H1 (cell line): ENCODE results near the gene LEFTY2. TPM values are rescaled to one million over a fixed set of nuclear protein-coding genes. Genes with fewer than 3 reads are reported as not detected.

Experiments
- CTCF ChIA-PET: fragments of 300-600 bp; sonication (Branson Sonifier 250); formaldehyde crosslinking; loops from one replicate; lab custom pipeline; 2021; ENCODE audit not compliant: partially characterized antibody; lab: Charles Lee
- POLR2A ChIA-PET: fragments of 300-600 bp; sonication (Branson Sonifier 250); formaldehyde crosslinking; loops from one replicate; lab custom pipeline; 2021; ENCODE audit warnings: inconsistent platforms; ENCODE audit not compliant: partially characterized antibody; lab: Charles Lee
- DNase-seq, 2 experiments: peaks; one replicate each; pipeline versions ENCODE4 v3.0.0 to v3.0.0-alpha.2; 2010 to 2022; ENCODE audit warnings: low spot score in 2 of 2, low read depth in 1 of 2, mixed read lengths in 1 of 2
- FAIRE-seq: peaks from 2 replicates; lab custom pipeline; 2011; peaks lifted over from hg19 to GRCh38; lab: Jason Lieb, UNC
- H2AFZ ChIP-seq: 2 replicates; pipeline ENCODE4 v1.8.1; 2012; ENCODE audit warnings: low read length, inconsistent platforms
- H2AK5ac ChIP-seq: 2 replicates; pipeline ENCODE4 v1.6.1; 2013; ENCODE audit warnings: low read depth, low read length
- H2BK120ac ChIP-seq: replicated peaks from 2 replicates; pipeline ENCODE3; 2013; ENCODE audit warnings: low read depth, low read length, inconsistent platforms
- H2BK12ac ChIP-seq: 2 replicates; pipeline ENCODE4 v1.6.1; 2013; ENCODE audit warnings: low read depth, low read length
- H2BK15ac ChIP-seq: 2 replicates; pipeline ENCODE4 v1.6.1; 2013; ENCODE audit warnings: low read length
- H2BK20ac ChIP-seq: 2 replicates; pipeline ENCODE4 v1.6.1; 2013; ENCODE audit warnings: low read length
- H2BK5ac ChIP-seq: 2 replicates; pipeline ENCODE4 v1.6.1; 2013; ENCODE audit warnings: low read depth, low read length
- H3K14ac ChIP-seq: 2 replicates; pipeline ENCODE4 v1.6.1; 2013; ENCODE audit warnings: inconsistent platforms; ENCODE audit not compliant: insufficient read length
- H3K18ac ChIP-seq: 2 replicates; pipeline ENCODE4 v1.6.1; 2013; ENCODE audit warnings: low read length; ENCODE audit errors: extremely low read depth
- H3K23ac ChIP-seq: 2 replicates; pipeline ENCODE4 v1.6.1; 2013; ENCODE audit warnings: inconsistent platforms; ENCODE audit not compliant: insufficient read length
- H3K23me2 ChIP-seq: 2 replicates; pipeline ENCODE4 v1.6.1; 2013; ENCODE audit warnings: low read depth, low read length
- H3K27ac ChIP-seq: 2 replicates; pipeline ENCODE4 v1.6.1; 2011; ENCODE audit warnings: low read depth, low read length, inconsistent platforms
- H3K27me3 ChIP-seq, 4 experiments: replicated peaks in 1 of 4; 1 replicate in 1 of 4; 2 replicates in 3 of 4; pipeline versions ENCODE4 v1.6.1 to v1.8.1; 2011 to 2013; ENCODE audit warnings: low read length in 3 of 4, mild to moderate bottlenecking in 3 of 4, inconsistent platforms in 2 of 4, mixed read lengths in 2 of 4, moderate library complexity in 1 of 4; ENCODE audit not compliant: control insufficient read depth in 3 of 4, insufficient read depth in 3 of 4; ENCODE audit errors: extremely low read depth in 1 of 4
- H3K36me3 ChIP-seq, 4 experiments: 2 replicates each; pipeline versions ENCODE4 v1.6.1 to v1.8.1; 2011 to 2013; ENCODE audit warnings: mild to moderate bottlenecking in 4 of 4, low read length in 3 of 4, moderate library complexity in 2 of 4, control low read depth in 1 of 4, inconsistent platforms in 1 of 4; ENCODE audit not compliant: insufficient read depth in 4 of 4, control insufficient read depth in 2 of 4
- H3K4ac ChIP-seq: replicated peaks from 2 replicates; pipeline ENCODE3; 2013; ENCODE audit warnings: low read length, low read depth, mixed read lengths, inconsistent platforms; ENCODE audit not compliant: insufficient read length
- H3K4me1 ChIP-seq, 4 experiments: replicated peaks in 1 of 4; 1 replicate in 1 of 4; 2 replicates in 3 of 4; pipeline versions ENCODE4 v1.6.1 to v1.8.1; 2011 to 2013; ENCODE audit warnings: low read length in 3 of 4, inconsistent platforms in 2 of 4, mixed read lengths in 1 of 4; ENCODE audit not compliant: insufficient read depth in 4 of 4, control insufficient read depth in 3 of 4
- H3K4me2 ChIP-seq, 2 experiments: 2 replicates each; pipeline versions ENCODE4 v1.6.1 to v1.8.1; 2011 to 2013; ENCODE audit warnings: low read depth in 2 of 2, low read length in 2 of 2, control low read depth in 1 of 2, inconsistent platforms in 1 of 2, mild to moderate bottlenecking in 1 of 2; ENCODE audit not compliant: insufficient read depth in 1 of 2
- H3K4me3 ChIP-seq, 4 experiments: fragments of 200-600, 300-600 bp in 1 of 4; sonication (generic), shearing (Covaris generic), sonication (Bioruptor Twin) in 1 of 4; 2 replicates each; pipeline versions ENCODE4 v1.5.1 to v1.8.1; 2011 to 2016; ENCODE audit warnings: low read length in 4 of 4, low read depth in 3 of 4, control low read depth in 2 of 4, inconsistent platforms in 2 of 4, mild to moderate bottlenecking in 2 of 4, mixed read lengths in 1 of 4, moderate library complexity in 1 of 4; ENCODE audit not compliant: insufficient read depth in 2 of 4; ENCODE audit errors: extremely low read depth in 1 of 4
- H3K56ac ChIP-seq: replicated peaks from 2 replicates; pipeline ENCODE3; 2013; ENCODE audit warnings: low read depth, mild to moderate bottlenecking, mixed read lengths, low read length, inconsistent platforms; ENCODE audit not compliant: insufficient read length
- H3K79me1 ChIP-seq: 2 replicates; pipeline ENCODE4 v1.6.1; 2013; ENCODE audit warnings: low read depth, low read length, control low read depth
- H3K79me2 ChIP-seq, 2 experiments: 2 replicates each; pipeline versions ENCODE4 v1.6.1 to v1.8.1; 2012 to 2013; ENCODE audit warnings: low read length in 2 of 2, mild to moderate bottlenecking in 2 of 2, inconsistent platforms in 1 of 2; ENCODE audit not compliant: insufficient read depth in 2 of 2, control insufficient read depth in 1 of 2
- H3K9ac ChIP-seq, 4 experiments: replicated peaks in 1 of 4; 1 replicate in 1 of 4; 2 replicates in 3 of 4; pipeline versions ENCODE4 v1.6.1 to v1.8.1; 2011 to 2013; ENCODE audit warnings: low read depth in 3 of 4, low read length in 3 of 4, control low read depth in 2 of 4, mild to moderate bottlenecking in 2 of 4, moderate library complexity in 2 of 4, inconsistent platforms in 1 of 4; ENCODE audit errors: extremely low read depth in 1 of 4
- H3K9me3 ChIP-seq, 2 experiments: 2 replicates each; pipeline versions ENCODE4 v1.6.1 to v1.8.1; 2012 to 2013; ENCODE audit warnings: mild to moderate bottlenecking in 2 of 2, moderate library complexity in 2 of 2, control low read depth in 1 of 2, inconsistent platforms in 1 of 2, low read depth in 1 of 2, low read length in 1 of 2, mixed read lengths in 1 of 2; ENCODE audit not compliant: insufficient read depth in 2 of 2
- H4K20me1 ChIP-seq, 2 experiments: replicated peaks in 1 of 2; 2 replicates each; pipeline versions ENCODE3 to v1.8.1; 2011 to 2013; ENCODE audit warnings: inconsistent platforms in 2 of 2, low read length in 2 of 2, mild to moderate bottlenecking in 1 of 2; ENCODE audit not compliant: insufficient read depth in 2 of 2, control insufficient read depth in 1 of 2
- H4K5ac ChIP-seq: 2 replicates; pipeline ENCODE4 v1.6.1; 2013; ENCODE audit warnings: low read length, low read depth, mixed read lengths, inconsistent platforms; ENCODE audit not compliant: insufficient read length
- H4K8ac ChIP-seq: 2 replicates; pipeline ENCODE4 v1.8.0; 2013; ENCODE audit warnings: mild to moderate bottlenecking, moderate library complexity, low read length, inconsistent platforms; ENCODE audit not compliant: insufficient read depth; ENCODE audit errors: extremely low read depth
- H4K91ac ChIP-seq: replicated peaks from 2 replicates; pipeline ENCODE3; 2013; ENCODE audit warnings: low read length, mixed read lengths, inconsistent platforms; ENCODE audit not compliant: insufficient read length
- BACH1 ChIP-seq: IDR thresholded peaks from 2 replicates; pipeline ENCODE4 v1.6.1; 2012; ENCODE audit warnings: low read length, improper control_type of control experiment
- CTBP2 ChIP-seq: IDR thresholded peaks from 2 replicates; pipeline ENCODE4 v1.7.0; 2011; ENCODE audit warnings: borderline replicate concordance, mild to moderate bottlenecking, moderate library complexity, mixed read lengths, low read length; ENCODE audit not compliant: insufficient read depth, insufficient read length
- EP300 ChIP-seq, 2 experiments: IDR thresholded peaks; 1 replicate in 1 of 2; 2 replicates in 1 of 2; pipeline ENCODE4 v1.6.1; 2011 to 2012; ENCODE audit warnings: low read depth in 2 of 2, low read length in 2 of 2, mild to moderate bottlenecking in 2 of 2, borderline replicate concordance in 1 of 2, inconsistent platforms in 1 of 2, moderate library complexity in 1 of 2
- HDAC2 ChIP-seq, 2 experiments: fragments of 300-600 bp in 1 of 2; sonication (generic) in 1 of 2; IDR thresholded peaks; 2 replicates each; pipeline ENCODE4 v1.6.1; 2011 to 2012; ENCODE audit warnings: low read depth in 2 of 2, low read length in 2 of 2, mild to moderate bottlenecking in 2 of 2, moderate library complexity in 2 of 2, borderline replicate concordance in 1 of 2, inconsistent platforms in 1 of 2
- NANOG ChIP-seq: IDR thresholded peaks from 2 replicates; pipeline ENCODE4 v1.6.1; 2011; ENCODE audit warnings: low read length, low read depth, mild to moderate bottlenecking, inconsistent platforms; ENCODE audit not compliant: insufficient read depth, poor library complexity, severe bottlenecking
- PHF8 ChIP-seq: fragments of 200-600 bp; sonication (generic); conservative IDR thresholded peaks from 2 replicates; pipeline ENCODE4 v1.7.1; 2012; ENCODE audit warnings: low read depth, mild to moderate bottlenecking, inconsistent platforms, low read length, moderate library complexity
- RFX5 ChIP-seq: IDR thresholded peaks from 2 replicates; pipeline ENCODE4 v1.6.1; 2011; ENCODE audit warnings: low read depth, low read length, improper control_type of control experiment, borderline replicate concordance
- SRF ChIP-seq: IDR thresholded peaks from 2 replicates; pipeline ENCODE4 v1.6.1; 2011; ENCODE audit warnings: mild to moderate bottlenecking, low read depth, low read length, moderate library complexity
- TBP ChIP-seq: IDR thresholded peaks from 2 replicates; pipeline ENCODE4 v1.6.1; 2011; ENCODE audit warnings: low read depth, low read length, improper control_type of control experiment
- TEAD4 ChIP-seq: IDR thresholded peaks from 2 replicates; pipeline ENCODE4 v1.6.1; 2012; ENCODE audit warnings: low read depth, low read length, inconsistent platforms, mixed read lengths
- YY1 ChIP-seq: IDR thresholded peaks from 2 replicates; pipeline ENCODE4 v1.6.1; 2011; ENCODE audit warnings: low read depth, mild to moderate bottlenecking, low read length
- WGBS, 2 experiments: shearing (Covaris generic) in 1 of 2; methylation state at CpG; one replicate each; pipeline versions ENCODE4 v1.1.6 to v1.1.7; 2013 to 2015; ENCODE audit warnings: low lambda C conversion rate in 2 of 2, mixed read lengths in 2 of 2, inconsistent platforms in 1 of 2, low coverage in 1 of 2, missing lambda C conversion rate in 1 of 2; ENCODE audit not compliant: insufficient replicate concordance in 2 of 2, insufficient coverage in 1 of 2, insufficient read length in 1 of 2; ENCODE audit errors: extremely low coverage in 1 of 2, missing lambda C conversion rate in 1 of 2; 5-methylcytosine and 5-hydroxymethylcytosine counted together
- polyA plus RNA-seq, 7 experiments: library from polyadenylated mRNA; depleted of rRNA in 3 of 7; stranded (reverse) in 5 of 7; unstranded in 2 of 7; fragments of >200 nt in 5 of 7; fragments of 200-250 nt in 2 of 7; gene quantifications; 1 replicate in 5 of 7; 2 replicates in 1 of 7; 4 replicates in 1 of 7; pipeline versions ENCODE4 v1.2.1 to v1.2.3, GENCODE V29; 2011 to 2013; ENCODE audit warnings: missing spikeins in 2 of 7, mixed read lengths in 2 of 7
- total RNA-seq: library from RNA; stranded (reverse); fragmentation: NEBNext Ultra II Directional; extraction: Animal tissue kit (Norgen Biotek cat#: 25700); gene quantifications from 2 replicates; pipeline ENCODE4 v1.2.1, GENCODE V29; 2021

Gene LEFTY2
- total and polyA plus RNA-seq, 2 of the 8 experiments (the other 6 are each of a cell fraction or from before 2014, with no cell fraction given) = 2.6 to 4.3 TPM

DNA sequence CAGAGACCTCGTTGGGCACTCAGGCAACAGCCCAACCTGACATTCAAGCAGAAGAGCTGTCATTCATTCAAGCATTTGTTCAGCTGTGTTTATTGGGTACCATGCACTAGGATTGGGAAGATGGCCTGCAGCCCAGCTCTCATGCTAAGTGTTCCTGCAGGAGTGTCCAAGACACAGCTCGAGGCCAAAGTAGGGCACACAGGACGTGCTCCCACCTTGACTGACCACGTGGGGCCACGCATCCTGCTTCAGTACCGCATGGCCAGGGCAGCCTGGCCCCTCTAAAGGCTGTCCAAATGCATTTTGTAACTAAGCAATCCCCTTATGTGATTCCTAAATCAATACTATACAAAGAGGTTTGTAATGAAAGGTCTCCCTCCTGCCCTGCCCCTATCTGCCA lies 26.6 kb downstream of the LEFTY2 start:
- Histone ChIP-seq H4K8ac (no peak overlapping the region), H4K91ac (no peak overlapping the region), H3K14ac (no peak overlapping the region), H3K79me1 (peaks cover 3% of the 10 kb centered on the region; the same call in 1 of the 2 replicates), H3K27me3 (no peaks in the 10 kb centered on the region; a peak in 2 of 7 replicates), H3K9ac (no peak overlapping the region), H2BK20ac (no peak overlapping the region), H4K5ac (no peak overlapping the region), H2BK12ac (no peak overlapping the region), H2AK5ac (no peak overlapping the region), H3K18ac (no peak overlapping the region), H2AFZ (no peak overlapping the region), H3K23me2 (no peaks in the 10 kb centered on the region), H3K27ac (no peak overlapping the region), H2BK120ac (no peak overlapping the region), H2BK15ac (no peak overlapping the region), H3K4ac (no peak overlapping the region), H3K4me1 (peaks cover 0 to 7% (median 1%) of the 10 kb centered on the region in 4 experiments; a peak in 2 of 7 replicates), H3K4me3 (no peak overlapping the region), H3K4me2 (no peak overlapping the region), H3K9me3 (no peaks in the 10 kb centered on the region), H3K36me3 (peaks cover under 1 to 15% (median 4%) of the 10 kb centered on the region in 4 experiments; a peak in 5 of 8 replicates), H4K20me1 (no peaks in the 10 kb centered on the region), H2BK5ac (no peak overlapping the region), H3K56ac (no peak overlapping the region), H3K23ac (no peak overlapping the region), H3K79me2 (no peaks in the 10 kb centered on the region)
- no peak for DNase-seq
- POLR2A ChIA-PET = interaction anchor here (0.6 to 2.3 kb wide), 4 partner anchors 10 to 126 kb away, joined by 3 to 6 read pairs (median 4); partner anchors contain the start of gene PYCR2
- FAIRE-seq = no peak
- CTCF ChIA-PET = interaction anchor here (0.8 to 2.0 kb wide), 10 partner anchors 22 to 432 kb away, joined by 3 to 5 read pairs (median 4); partner anchors contain the start of gene LEFTY2
- WGBS, 2 experiments = 94% methylated on average over 6 of the region's 6 CpGs; no CpG with 5 or more reads in 1 of the 2 experiments
- no peak for TF ChIP-seq TBP
- no peak for TF ChIP-seq SRF
- TF ChIP-seq BACH1 = no peak
- TF ChIP-seq YY1 = no peak
- no peak for TF ChIP-seq CTBP2
- no peak for TF ChIP-seq NANOG
- no peak for TF ChIP-seq RFX5
- no peak for TF ChIP-seq PHF8
- TF ChIP-seq EP300 (IDR thresholded peaks at IDR 0.05; ENCODE audit: borderline replicate concordance in 1 of 2, low read depth in 2 of 2, low read length in 2 of 2) = no peak
- no peak for TF ChIP-seq HDAC2 (IDR thresholded peaks at IDR 0.05; ENCODE audit: borderline replicate concordance in 1 of 2, low read depth in 2 of 2, low read length in 2 of 2)
- no peak for TF ChIP-seq TEAD4
